ENCODE measurements around the gene SGMS2. TPM values are rescaled to one million over a fixed set of nuclear protein-coding genes. Genes with fewer than 3 reads are reported as not detected.

The SGMS2 gene
- total and polyA plus RNA-seq, 9 of the 15 experiments (the other 6 are each of a cell fraction or from before 2014, with no cell fraction given) = 0.07 to 0.25 (median 0.11) TPM; not detected in 5

- TF ChIP-seq UBTF (IDR thresholded peaks at IDR 0.05; ENCODE audit: borderline replicate concordance in 1 of 2, low read depth in 2 of 2, low read length in 2 of 2) (no peak), ZNF75A (CRISPR knock-in tag; IDR thresholded peaks at IDR 0.05) (no peak), GTF2E2 (tag; IDR thresholded peaks at IDR 0.05) (no peak), ZBTB9 (CRISPR knock-in tag; IDR thresholded peaks at IDR 0.05) (no peak), PTRF (tag; IDR thresholded peaks at IDR 0.05) (no peak)
- H3K9me1 ChIP-seq (ENCODE audit: control insufficient read depth, insufficient read depth, low read length) = no peaks in the 10 kb centered on the region
- H3K36me3 ChIP-seq (ENCODE audit: control insufficient read depth, insufficient read depth, low read length) = no peaks in the 10 kb centered on the region
- DNase-seq (ENCODE audit: extremely low read depth in 1 of 4, low spot score in 3 of 4) (no peak), FAIRE-seq (no peak), ATAC-seq (no peak)
- H4K20me1 ChIP-seq (replicated peaks; ENCODE audit: control insufficient read depth, insufficient read depth, low read length) = no peaks in the 10 kb centered on the region
- BruUV-seq (replicated peaks) = no TSS peak
- ChIA-PET POLR2A (no interaction called here), CTCF (ENCODE audit: low intra/inter-chr PET ratio) (no interaction called here)
- WGBS (ENCODE audit: insufficient coverage, low coverage, missing lambda C conversion rate) = 0% methylated on average over 1 of the region's 1 CpG
- H3K9me3 ChIP-seq (replicated peaks; ENCODE audit: control insufficient read depth, insufficient read depth, low read depth, low read length) = no peaks in the 10 kb centered on the region
- intact Hi-C loops (cut with micrococcal nuclease) (no loop called here), in situ Hi-C loops (cut with MboI) (no loop called here)
- H3K4me1 ChIP-seq (replicated peaks in 1 of 2; ENCODE audit: control insufficient read depth in 2 of 2, insufficient read depth in 2 of 2, low read length in 2 of 2) = no peaks in the 10 kb centered on the region
- H3K9ac ChIP-seq (ENCODE audit: insufficient read depth in 1 of 2, low read depth in 2 of 2, low read length in 2 of 2) = no peak overlapping the region
- no peak overlapping the region for H2AFZ ChIP-seq (ENCODE audit: low read depth, low read length)
- H3K79me2 ChIP-seq (ENCODE audit: control insufficient read depth, insufficient read depth, low read length) = no peaks in the 10 kb centered on the region
- H3K27ac ChIP-seq (ENCODE audit: extremely low read depth, low read depth, low read length) = no peak overlapping the region
- no peak overlapping the region for H3K4me2 ChIP-seq (ENCODE audit: insufficient read depth, low read length)
- H3K27me3 ChIP-seq (ENCODE audit: control insufficient read depth in 2 of 2, insufficient read depth in 2 of 2, low read length in 2 of 2) = peaks cover 0 to 6% of the 10 kb centered on the region in 2 experiments; a peak in 1 of 5 replicates
- H3K4me3 ChIP-seq = no peak overlapping the region
Measured at GRCh38 chr4:107856901-107857300, 32.2 kb downstream of the SGMS2 start.
